HepG2 (cell line): ENCODE data around the gene MEAF6. TPM values are rescaled to one million over a fixed set of nuclear protein-coding genes. Genes with fewer than 3 reads are reported as not detected.

Source experiments
- ARID2 ChIP-seq: sonication (generic); formaldehyde crosslinking; IDR thresholded peaks from 2 replicates; pipeline ENCODE4 v1.8.1; 2022; ENCODE audit warnings: mild to moderate bottlenecking, missing genetic modification reagents, borderline replicate concordance
- GATAD2A ChIP-seq: IDR thresholded peaks from 2 replicates; pipeline ENCODE4 v1.6.1; 2016
- HBP1 ChIP-seq: IDR thresholded peaks from 2 replicates; pipeline ENCODE4 v1.6.1; 2016; ENCODE audit warnings: low read depth, control low read depth
- NR2F2 ChIP-seq: IDR thresholded peaks from 2 replicates; pipeline ENCODE4 v1.6.1; 2012; ENCODE audit warnings: low read depth, inconsistent platforms, borderline replicate concordance
- RXRA ChIP-seq: sonication (generic); formaldehyde crosslinking; IDR thresholded peaks from 2 replicates; pipeline ENCODE4 v1.5.1; 2020; ENCODE audit warnings: missing genetic modification reagents
- SMAD3 ChIP-seq: sonication (generic); formaldehyde crosslinking; IDR thresholded peaks from 2 replicates; pipeline ENCODE4 v1.4.0; 2020; ENCODE audit warnings: missing genetic modification reagents
- YEATS4 ChIP-seq: sonication (generic); formaldehyde crosslinking; IDR thresholded peaks from 2 replicates; pipeline ENCODE4 v1.4.0; 2020; ENCODE audit warnings: missing genetic modification reagents, borderline replicate concordance
- ZBTB42 ChIP-seq: sonication (generic); formaldehyde crosslinking; IDR thresholded peaks from 2 replicates; pipeline ENCODE4 v1.5.0; 2020; ENCODE audit warnings: mild to moderate bottlenecking, missing genetic modification reagents
- ZNF12 ChIP-seq: sonication (generic); formaldehyde crosslinking; IDR thresholded peaks from 2 replicates; pipeline ENCODE4 v1.5.0; 2020; ENCODE audit warnings: missing genetic modification reagents
- ZNF142 ChIP-seq: sonication (generic); formaldehyde crosslinking; IDR thresholded peaks from 2 replicates; pipeline ENCODE4 v1.4.0; 2020; ENCODE audit warnings: missing genetic modification reagents
- ZNF598 ChIP-seq: sonication (generic); formaldehyde crosslinking; IDR thresholded peaks from 2 replicates; pipeline ENCODE4 v1.5.1; 2020; ENCODE audit warnings: mild to moderate bottlenecking, missing genetic modification reagents, borderline replicate concordance
- ZNF629 ChIP-seq: sonication (generic); formaldehyde crosslinking; conservative IDR thresholded peaks from 2 replicates; pipeline ENCODE4 v1.5.0; 2020; ENCODE audit warnings: missing genetic modification reagents
- ZNF724P ChIP-seq: sonication (generic); formaldehyde crosslinking; IDR thresholded peaks from 2 replicates; pipeline ENCODE4 v1.8.0; 2022; ENCODE audit warnings: missing genetic modification reagents, borderline replicate concordance
- polyA plus RNA-seq, 8 experiments: library from polyadenylated mRNA; depleted of rRNA in 3 of 8; stranded (reverse) in 7 of 8; unstranded in 1 of 8; fragments of >200 nt; fragmentation: Illumina TruSeq in 4 of 8; extraction: Trizol in 4 of 8; gene quantifications; 2 replicates each; pipeline versions ENCODE4 v1.2.1 to v1.2.3, GENCODE V29; 2011 to 2016; ENCODE audit warnings: low read depth in 4 of 8, missing spikeins in 1 of 8, mixed read lengths in 1 of 8; ENCODE audit not compliant: insufficient read depth in 1 of 8
- total RNA-seq, 5 experiments: library from RNA; depleted of rRNA; stranded (reverse); fragments of >200 nt; fragmentation: Illumina TruSeq; extraction: Trizol; gene quantifications; 2 replicates each; pipeline ENCODE4 v1.2.3, GENCODE V29; 2016; ENCODE audit warnings: low read depth in 1 of 5
- TF ChIP-seq, protein P1 (sequence below): sonication (generic); formaldehyde crosslinking; IDR thresholded peaks from 2 replicates; pipeline ENCODE4 v1.9.0; 2022; ENCODE audit warnings: low read depth, missing genetic modification reagents
- TF ChIP-seq, protein P2 (sequence below): IDR thresholded peaks from 2 replicates; pipeline ENCODE4 v1.6.1; 2016; ENCODE audit warnings: low read depth, missing genetic modification reagents, missing compliant biosample characterization

The MEAF6 gene
- total and polyA plus RNA-seq, 2 of the 13 experiments (the other 11 are each of a cell fraction or from before 2014, with no cell fraction given) = 29.5 to 45.6 TPM

DNA sequence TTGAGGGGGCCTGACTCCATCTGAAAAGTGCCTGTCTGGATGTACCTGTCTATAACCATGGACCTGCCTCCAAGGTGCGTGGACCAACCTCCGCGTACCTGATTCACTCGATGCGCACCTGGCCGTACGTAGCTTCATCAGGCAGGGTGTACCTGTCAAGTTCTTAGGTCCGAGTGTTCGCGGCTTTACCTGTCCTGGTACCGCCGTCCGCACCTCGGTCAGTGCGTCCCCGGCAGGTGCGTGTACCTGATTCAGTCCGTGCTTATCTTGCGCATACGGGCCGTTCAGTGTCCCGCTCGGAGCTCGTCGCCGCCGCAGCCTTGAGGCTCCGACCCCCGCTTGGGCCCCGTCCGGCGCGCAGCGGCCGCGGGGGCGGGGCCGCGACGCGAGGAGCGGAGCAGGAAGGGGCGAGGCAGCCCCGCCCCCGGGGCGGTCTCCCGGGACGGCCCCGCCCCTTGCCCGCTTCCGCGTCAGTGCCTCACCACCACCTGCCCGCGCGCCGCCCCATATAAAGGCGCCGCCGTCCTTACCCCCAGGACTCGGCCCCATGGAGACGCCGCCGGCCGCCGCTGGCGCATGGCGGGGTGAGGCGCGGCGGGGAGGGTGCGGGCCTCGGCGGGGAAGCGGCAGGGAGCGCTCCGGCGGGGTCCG lies 40.4 kb downstream of the MEAF6 start, which contains the start of gene ZC3H12A (continued):
- TF ChIP-seq, protein P1, sequence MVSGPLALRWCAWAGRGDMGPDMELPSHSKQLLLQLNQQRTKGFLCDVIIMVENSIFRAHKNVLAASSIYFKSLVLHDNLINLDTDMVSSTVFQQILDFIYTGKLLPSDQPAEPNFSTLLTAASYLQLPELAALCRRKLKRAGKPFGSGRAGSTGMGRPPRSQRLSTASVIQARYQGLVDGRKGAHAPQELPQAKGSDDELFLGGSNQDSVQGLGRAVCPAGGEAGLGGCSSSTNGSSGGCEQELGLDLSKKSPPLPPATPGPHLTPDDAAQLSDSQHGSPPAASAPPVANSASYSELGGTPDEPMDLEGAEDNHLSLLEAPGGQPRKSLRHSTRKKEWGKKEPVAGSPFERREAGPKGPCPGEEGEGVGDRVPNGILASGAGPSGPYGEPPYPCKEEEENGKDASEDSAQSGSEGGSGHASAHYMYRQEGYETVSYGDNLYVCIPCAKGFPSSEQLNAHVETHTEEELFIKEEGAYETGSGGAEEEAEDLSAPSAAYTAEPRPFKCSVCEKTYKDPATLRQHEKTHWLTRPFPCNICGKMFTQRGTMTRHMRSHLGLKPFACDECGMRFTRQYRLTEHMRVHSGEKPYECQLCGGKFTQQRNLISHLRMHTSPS (CRISPR knock-in tag) = 0 out of 2 replicates have a peak, but pooled peaks have one; percentile 16
- TF ChIP-seq SMAD3 (CRISPR knock-in tag) = no peak
- TF ChIP-seq, protein P2, sequence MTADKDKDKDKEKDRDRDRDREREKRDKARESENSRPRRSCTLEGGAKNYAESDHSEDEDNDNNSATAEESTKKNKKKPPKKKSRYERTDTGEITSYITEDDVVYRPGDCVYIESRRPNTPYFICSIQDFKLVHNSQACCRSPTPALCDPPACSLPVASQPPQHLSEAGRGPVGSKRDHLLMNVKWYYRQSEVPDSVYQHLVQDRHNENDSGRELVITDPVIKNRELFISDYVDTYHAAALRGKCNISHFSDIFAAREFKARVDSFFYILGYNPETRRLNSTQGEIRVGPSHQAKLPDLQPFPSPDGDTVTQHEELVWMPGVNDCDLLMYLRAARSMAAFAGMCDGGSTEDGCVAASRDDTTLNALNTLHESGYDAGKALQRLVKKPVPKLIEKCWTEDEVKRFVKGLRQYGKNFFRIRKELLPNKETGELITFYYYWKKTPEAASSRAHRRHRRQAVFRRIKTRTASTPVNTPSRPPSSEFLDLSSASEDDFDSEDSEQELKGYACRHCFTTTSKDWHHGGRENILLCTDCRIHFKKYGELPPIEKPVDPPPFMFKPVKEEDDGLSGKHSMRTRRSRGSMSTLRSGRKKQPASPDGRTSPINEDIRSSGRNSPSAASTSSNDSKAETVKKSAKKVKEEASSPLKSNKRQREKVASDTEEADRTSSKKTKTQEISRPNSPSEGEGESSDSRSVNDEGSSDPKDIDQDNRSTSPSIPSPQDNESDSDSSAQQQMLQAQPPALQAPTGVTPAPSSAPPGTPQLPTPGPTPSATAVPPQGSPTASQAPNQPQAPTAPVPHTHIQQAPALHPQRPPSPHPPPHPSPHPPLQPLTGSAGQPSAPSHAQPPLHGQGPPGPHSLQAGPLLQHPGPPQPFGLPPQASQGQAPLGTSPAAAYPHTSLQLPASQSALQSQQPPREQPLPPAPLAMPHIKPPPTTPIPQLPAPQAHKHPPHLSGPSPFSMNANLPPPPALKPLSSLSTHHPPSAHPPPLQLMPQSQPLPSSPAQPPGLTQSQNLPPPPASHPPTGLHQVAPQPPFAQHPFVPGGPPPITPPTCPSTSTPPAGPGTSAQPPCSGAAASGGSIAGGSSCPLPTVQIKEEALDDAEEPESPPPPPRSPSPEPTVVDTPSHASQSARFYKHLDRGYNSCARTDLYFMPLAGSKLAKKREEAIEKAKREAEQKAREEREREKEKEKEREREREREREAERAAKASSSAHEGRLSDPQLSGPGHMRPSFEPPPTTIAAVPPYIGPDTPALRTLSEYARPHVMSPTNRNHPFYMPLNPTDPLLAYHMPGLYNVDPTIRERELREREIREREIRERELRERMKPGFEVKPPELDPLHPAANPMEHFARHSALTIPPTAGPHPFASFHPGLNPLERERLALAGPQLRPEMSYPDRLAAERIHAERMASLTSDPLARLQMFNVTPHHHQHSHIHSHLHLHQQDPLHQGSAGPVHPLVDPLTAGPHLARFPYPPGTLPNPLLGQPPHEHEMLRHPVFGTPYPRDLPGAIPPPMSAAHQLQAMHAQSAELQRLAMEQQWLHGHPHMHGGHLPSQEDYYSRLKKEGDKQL (CRISPR knock-in tag) = no peak
- no peak; the same call in 1 of the 2 replicates for TF ChIP-seq ZNF629 (CRISPR knock-in tag)
- TF ChIP-seq ZNF724P (CRISPR knock-in tag) = no peak
- TF ChIP-seq HBP1 (CRISPR knock-in tag) = 0 out of 2 replicates have a peak, but pooled peaks have one; percentile 30
- no peak for TF ChIP-seq GATAD2A
- no peak for TF ChIP-seq RXRA
- no peak for TF ChIP-seq ZNF598 (CRISPR knock-in tag)
- peak; percentile 42; the same call in 1 of the 2 replicates for TF ChIP-seq YEATS4 (CRISPR knock-in tag)
- no peak for TF ChIP-seq NR2F2
- no peak for TF ChIP-seq ZBTB42 (CRISPR knock-in tag)
- TF ChIP-seq ARID2 (CRISPR knock-in tag) = no peak
- TF ChIP-seq ZNF142 (CRISPR knock-in tag) = no peak
- TF ChIP-seq ZNF12 (CRISPR knock-in tag) = no peak
